Measurements from ENCODE around the gene GID4.

Gene GID4

DNA sequence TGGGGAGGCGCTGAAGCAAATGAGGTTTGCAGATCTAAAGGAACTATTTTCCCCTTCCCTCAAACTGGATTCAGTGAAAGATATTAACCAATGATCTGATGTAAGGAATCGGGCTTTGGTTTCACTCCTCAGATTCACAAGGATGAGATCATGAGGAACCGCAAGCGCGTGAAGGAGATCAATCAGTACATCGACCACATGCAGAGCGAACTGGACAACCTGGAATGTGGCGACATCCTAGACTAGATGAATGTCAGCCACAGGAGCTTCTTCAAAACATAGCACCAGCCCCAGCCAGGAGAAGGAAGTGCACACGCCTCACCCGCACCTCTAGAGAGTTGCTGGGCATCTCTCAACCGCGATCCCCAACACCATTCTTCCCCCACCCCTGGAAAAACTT lies 22.8 kb upstream of the GID4 start:
- no peak for DNase-seq (ENCODE audit: low read depth in 2 of 2)

GRCh38 chr17:18017958-18018357 lies 21.2 kb upstream of the GID4 start:
- no peak for DNase-seq (ENCODE audit: low read depth in 2 of 2)

GRCh38 chr17:18018411-18018921 lies 20.7 kb upstream of the GID4 start:
- no peak for DNase-seq (ENCODE audit: low read depth in 2 of 2)

DNA sequence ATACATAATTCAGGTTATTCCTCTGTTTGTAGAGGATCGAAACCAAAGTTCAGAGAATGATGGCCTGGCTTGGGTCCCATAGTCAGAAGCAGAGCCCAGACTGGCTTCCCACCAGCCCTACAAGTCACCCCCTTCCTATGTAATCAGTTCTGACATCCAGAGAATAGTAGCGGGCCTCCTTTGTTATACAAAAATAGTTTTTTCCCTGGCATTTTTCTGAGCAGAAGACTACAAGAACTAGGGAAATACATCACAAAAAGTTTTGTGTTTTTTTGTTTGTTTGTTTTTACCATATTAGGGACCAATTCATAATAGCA lies 19.4 kb upstream of the GID4 start:
- DNase-seq (ENCODE audit: low read depth in 2 of 2) = no peak

GRCh38 chr17:18020971-18021370 lies 18.2 kb upstream of the GID4 start:
- DNase-seq (ENCODE audit: low read depth in 2 of 2) = no peak

DNA sequence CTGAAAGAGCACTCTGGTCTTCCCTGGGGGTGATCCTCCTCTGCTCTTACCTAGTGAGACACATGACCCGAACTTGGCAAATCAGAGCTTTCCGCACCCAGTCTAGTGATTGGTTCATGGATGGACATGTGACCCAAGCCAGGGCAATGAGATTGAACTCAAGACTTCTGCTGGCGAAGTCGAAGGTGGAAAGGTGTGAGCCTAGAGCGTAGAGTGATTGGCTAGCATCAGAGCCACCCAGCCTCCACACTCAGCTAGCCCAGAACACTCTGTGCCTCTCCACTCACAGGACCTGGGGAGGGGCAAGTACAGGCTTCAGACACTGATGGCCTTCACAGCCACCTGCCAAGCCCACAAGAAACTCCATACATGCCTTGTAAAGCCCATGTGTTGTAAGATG lies 17.8 kb upstream of the GID4 start:
- no peak for DNase-seq (ENCODE audit: low read depth in 2 of 2)

- no peak for DNase-seq (ENCODE audit: low read depth in 2 of 2)
These were observed 13.8 kb upstream of the GID4 start for GRCh38 chr17:18025241-18025944.

- DNase-seq (ENCODE audit: low read depth in 2 of 2) = no peak
These were observed 13.0 kb upstream of the GID4 start for GRCh38 chr17:18025945-18026776.

GRCh38 chr17:18027280-18027679 lies 11.9 kb upstream of the GID4 start:
- no peak for DNase-seq (ENCODE audit: low read depth in 2 of 2)

- DNase-seq (ENCODE audit: low read depth in 2 of 2) = no peak
These were observed 10.9 kb upstream of the GID4 start for GRCh38 chr17:18028114-18028951.

- no peak for DNase-seq (ENCODE audit: low read depth in 2 of 2)
These were observed 10.2 kb upstream of the GID4 start for GRCh38 chr17:18028952-18029540.

DNA sequence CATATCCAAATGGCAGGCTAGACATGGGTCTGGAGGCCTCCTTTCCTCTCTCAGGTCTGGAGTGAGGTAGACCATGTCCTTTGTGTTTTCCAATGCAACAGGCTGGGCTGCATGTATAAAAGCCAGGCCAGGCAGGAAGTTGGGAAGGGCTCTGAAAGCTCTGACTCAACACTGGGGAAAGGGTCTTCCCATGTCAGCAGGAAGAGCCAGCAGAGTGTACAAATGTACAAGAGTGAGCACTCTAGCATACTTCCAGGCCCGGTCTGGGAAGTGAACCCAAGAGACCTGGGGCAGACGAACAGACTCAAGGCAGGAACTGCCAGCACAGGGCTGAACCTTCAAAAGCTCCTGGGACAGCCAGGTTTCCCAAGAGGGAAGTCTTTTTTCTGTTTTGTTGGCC lies 7.3 kb upstream of the GID4 start:
- DNase-seq (ENCODE audit: low read depth in 2 of 2) = no peak

GRCh38 chr17:18033442-18034099 lies 5.6 kb upstream of the GID4 start:
- peak in 1 of 2 donors; percentile 39 for DNase-seq (ENCODE audit: low read depth in 2 of 2)

DNA sequence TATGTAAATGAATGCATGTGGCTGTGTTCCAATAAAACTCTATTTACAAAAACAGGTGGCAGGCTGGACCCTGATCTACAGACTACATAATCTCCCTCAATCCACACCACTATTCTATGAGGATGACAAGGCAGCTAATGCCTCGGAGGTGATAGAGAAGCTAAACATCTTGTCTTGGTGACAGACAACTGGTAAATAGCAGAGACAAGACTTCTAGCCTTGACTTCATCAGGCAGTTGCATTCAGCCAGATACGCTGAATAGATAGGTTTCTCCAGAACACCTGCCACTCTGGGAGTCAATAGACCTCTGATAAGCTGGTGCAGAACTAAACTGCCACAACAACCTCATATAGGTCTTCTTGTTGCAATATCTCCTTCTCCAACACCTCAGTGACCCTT lies 3.5 kb upstream of the GID4 start:
- DNase-seq (ENCODE audit: low read depth in 2 of 2) = no peak

- no peak for DNase-seq (ENCODE audit: low read depth in 2 of 2)
These were observed 1.7 kb upstream of the GID4 start for GRCh38 chr17:18037486-18037885.

DNA sequence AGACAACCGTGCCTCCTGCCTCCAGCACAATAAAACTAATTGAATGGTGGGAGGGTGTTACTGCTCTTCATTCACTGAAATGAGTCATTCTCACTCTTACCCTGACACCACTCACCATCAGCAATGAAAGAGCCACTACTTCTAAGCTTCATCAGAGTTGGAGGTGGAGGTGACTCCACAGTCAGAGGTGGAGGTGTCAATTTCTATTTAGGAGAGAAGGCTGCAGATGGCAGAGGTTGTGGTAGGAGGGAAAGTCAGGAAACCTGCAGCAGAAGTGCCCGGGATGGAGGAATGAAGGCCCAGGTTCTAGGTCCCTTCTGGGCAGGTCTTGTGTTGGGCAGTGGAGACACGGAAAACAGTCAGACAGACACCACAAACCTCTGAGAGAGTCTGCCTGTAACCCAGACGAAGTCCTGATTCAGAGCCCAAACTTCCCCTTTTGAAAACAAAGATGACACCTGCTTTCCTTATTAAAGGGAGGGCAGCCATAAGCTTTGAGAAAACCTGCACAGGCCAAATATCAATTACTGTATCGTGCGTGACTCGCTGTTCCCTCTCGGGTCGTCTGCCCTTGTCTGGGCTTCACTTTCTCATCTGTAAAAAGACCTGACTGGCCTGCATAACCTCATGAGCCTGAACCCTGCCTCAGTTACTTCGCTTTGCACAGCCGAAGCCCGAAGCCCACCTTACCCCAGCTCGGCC lies 908 bp upstream of the GID4 start:
- DNase-seq (ENCODE audit: low read depth in 2 of 2) = peak in 1 of 2 donors; percentile 6

GRCh38 chr17:18039535-18040260 lies 490 bp downstream of the GID4 start:
- no peak for DNase-seq (ENCODE audit: low read depth in 2 of 2)

- DNase-seq (ENCODE audit: low read depth in 2 of 2) = no peak
These were observed 1.2 kb downstream of the GID4 start for GRCh38 chr17:18040261-18040858.

GRCh38 chr17:18041776-18042175 lies 2.6 kb downstream of the GID4 start:
- DNase-seq (ENCODE audit: low read depth in 2 of 2) = no peak

- no peak for DNase-seq (ENCODE audit: low read depth in 2 of 2)
These were observed 3.8 kb downstream of the GID4 start for GRCh38 chr17:18042983-18043382.
